Measurements from ENCODE around the gene MBL2.

DNA sequence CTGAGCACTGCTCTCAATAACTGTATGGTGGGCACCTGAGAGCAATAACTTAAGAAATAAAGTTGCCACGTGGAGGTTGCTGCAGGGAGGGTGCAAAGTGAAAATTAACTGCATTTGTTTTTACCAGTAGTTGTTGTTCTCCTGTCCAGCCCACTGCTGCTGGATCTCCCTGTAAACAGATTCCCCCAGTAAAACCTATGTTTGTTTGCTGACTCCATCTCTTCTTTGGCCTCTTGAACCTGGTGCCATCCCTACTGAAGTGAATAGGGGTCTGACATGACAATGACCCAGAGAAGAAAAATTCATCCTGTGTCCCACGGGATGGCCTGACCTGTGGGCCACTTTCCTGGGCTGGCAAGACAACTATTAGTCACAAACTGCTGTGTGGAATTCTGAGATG, 1.7 kb downstream of the MBL2 start:
- TF ChIP-seq, protein P1, sequence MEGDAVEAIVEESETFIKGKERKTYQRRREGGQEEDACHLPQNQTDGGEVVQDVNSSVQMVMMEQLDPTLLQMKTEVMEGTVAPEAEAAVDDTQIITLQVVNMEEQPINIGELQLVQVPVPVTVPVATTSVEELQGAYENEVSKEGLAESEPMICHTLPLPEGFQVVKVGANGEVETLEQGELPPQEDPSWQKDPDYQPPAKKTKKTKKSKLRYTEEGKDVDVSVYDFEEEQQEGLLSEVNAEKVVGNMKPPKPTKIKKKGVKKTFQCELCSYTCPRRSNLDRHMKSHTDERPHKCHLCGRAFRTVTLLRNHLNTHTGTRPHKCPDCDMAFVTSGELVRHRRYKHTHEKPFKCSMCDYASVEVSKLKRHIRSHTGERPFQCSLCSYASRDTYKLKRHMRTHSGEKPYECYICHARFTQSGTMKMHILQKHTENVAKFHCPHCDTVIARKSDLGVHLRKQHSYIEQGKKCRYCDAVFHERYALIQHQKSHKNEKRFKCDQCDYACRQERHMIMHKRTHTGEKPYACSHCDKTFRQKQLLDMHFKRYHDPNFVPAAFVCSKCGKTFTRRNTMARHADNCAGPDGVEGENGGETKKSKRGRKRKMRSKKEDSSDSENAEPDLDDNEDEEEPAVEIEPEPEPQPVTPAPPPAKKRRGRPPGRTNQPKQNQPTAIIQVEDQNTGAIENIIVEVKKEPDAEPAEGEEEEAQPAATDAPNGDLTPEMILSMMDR (IDR thresholded peaks at IDR 0.05) = no peak
- no peak for TF ChIP-seq POLR2A (IDR thresholded peaks at IDR 0.05)
